ENCODE data around the gene SLC39A13.

SLC39A13 gene

DNA sequence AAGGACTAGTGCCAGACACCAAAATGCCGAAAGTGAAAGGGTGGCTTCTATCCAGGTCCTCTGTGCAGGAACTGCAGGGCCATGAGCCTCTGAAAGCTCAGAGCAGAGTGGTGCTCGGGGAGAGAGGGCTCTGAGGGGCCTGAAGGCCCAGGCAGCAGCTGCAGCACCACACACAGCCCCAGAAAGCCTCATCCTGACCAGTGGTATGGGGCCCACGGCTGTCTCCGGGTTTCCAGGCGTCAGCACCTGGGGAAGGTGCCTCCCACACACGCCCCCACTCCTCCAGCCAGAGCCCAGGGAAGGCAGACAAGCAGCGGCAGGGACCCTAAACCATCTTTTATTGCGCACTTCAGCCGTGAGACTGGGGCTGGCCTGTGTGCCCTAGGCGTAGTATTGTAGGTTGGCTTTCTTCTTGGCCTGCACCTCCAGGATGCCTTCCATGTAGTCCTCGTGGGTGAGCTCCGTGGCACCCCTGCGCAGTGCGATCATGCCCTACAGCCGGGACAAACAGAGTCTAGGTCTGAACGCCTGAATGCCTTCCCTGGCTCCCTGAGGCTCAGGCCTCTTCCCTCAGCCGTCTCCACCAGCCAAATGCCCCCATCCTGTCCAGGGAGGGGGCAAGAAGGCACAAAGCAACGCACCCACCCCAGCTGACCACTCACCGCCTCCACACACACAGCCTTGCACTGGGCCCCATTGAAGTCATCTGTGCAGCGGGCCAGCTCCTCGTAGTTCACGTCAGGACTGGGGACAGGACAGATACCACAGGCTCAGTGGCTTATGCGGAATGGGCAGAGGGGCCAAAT is 10.3 kb downstream of the SLC39A13 start:
- DNase-seq, result no peak

DNA sequence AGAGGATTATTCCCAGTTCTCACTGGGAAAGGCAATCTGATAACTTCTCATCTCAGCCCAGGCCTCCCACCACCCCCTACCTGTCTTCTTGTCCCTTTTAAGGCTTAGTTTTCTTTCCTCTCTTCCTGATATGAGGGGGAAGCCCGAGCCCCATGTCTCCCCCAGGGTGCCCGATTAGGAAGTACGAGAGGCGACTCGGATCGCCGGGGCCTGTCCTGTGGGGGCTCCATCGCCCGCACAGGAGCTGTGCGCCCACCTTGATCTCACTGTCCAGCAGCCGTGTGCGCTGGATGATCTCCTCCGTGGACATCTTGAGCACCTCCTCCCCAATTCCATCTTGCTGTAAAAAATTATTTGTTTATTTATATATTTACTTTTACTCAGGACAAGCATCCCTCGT is 17.2 kb downstream of the SLC39A13 start:
- no peak for DNase-seq

DNA sequence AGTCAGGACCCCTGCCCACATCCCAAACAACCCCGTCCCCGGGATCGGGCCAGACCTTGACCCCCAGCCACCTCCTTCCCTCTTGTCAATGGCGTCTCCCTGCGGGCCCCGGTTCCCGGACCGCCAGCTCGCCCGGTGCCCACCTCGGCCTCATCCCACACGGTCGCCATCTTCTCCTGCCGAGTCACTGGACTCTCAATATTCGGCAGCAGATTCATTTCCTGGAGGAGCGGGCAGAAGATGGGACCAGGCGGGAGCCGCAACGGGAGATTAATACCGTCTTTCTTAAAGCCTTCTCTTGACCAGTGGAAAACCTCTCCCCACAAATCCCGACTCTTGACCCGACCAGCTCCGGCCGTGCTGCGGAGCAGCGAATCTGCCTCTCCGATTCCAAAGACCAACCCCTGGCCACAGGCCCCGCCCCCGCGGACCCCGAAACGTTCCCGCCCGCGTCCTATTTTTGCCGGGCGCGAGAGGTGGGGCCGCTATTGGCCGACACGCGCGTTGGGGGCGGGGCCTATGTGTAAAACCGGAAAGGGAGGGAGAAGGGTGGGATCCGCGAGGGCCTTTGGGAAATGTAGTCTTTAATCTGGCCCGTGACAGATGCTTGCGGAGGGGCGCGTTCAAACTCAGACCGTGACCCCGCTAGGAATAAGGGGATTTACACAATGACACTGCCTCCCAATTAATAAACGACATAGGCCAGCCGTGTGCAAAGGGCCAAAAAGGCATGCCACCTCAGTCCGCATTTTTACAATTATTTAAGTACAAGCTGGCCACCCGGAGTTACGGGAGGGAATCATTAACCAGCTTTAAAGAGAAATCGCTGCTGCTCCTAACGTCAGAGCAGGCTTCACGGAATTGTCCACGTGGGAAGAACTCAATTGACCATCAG is 17.9 kb downstream of the SLC39A13 start, which contains the start of gene PSMC3:
Gene PSMC3, minus strand, starts transcription at position 378 of the 895 bp plus-strand sequence. Its CDS starts 160 bp downstream, at position 218.
- DNase-seq, result peak; percentile 65 to 98 (median 96)

DNA sequence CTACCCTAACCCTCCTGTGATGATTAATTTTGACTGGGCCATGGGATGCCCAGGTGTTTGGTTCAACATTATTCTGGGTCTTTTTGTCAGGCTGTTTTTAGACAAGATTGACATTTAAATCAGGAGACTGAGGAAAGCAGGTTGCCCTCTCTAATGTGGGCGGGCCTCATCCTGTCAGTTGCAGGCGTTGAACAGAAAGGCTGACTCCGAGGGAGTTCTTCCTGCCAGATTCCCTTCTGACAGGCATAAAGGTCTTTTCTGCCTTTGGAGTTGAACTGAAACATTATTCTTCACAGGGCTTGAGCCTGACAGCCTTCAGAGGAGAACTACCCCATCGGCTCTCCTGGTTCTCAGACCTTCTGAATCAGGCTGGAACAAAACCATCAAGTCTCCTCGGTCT is 22.1 kb downstream of the SLC39A13 start:
- DNase-seq, result no peak

DNA sequence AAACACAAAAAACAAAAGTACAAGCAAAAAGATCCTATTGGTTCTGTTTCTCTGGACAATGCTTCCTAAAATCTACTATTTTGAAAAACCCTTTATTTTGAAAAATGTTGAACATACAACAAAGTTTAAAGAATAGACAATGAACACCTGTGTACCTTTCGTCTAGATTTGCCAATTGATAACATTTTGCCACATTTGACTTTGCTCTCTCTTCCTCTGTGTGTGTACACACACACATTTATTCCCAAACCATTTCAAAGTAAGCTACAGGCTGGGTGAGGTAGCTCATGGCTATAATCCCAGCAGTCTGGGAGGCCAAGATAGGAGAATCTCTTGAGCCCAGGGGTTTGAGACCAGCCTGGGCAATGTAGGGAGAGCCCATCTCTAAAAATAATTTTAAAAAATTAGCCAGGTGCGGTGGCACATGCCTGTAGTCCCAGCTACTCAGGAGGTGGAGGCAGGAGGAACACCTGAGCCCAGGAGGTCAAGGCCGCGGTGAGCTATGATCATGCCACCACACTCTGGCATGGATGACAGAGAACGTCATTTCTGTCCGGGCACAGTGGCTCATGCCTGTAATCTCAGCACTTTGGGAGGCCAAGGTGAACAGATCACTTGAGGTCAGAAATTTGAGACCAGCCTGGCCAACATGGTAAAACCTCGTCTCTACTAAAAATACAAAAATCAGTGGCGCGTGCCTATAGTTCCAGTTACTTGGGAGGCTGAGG is 23.1 kb downstream of the SLC39A13 start:
- DNase-seq, result no peak

DNA sequence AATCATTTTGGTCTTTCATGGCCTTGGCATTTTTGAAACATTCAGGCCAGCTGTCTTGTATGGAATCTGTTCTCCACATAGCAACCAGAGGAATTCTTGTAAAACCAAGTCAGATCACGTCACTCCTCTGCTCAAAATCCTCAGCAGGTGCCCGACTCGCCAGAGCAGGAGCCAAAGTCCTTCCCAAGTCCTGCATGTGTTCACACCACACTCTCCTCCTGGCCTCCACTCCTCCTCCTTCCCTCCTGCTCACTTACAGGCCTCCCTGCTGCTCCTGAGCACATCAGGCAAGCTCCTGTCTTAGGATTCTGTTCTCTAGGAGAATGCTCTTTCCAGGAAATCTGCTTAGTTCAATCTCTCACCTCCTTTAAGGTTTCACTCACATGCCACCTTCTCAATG is 24.8 kb downstream of the SLC39A13 start:
- no peak for DNase-seq

DNA sequence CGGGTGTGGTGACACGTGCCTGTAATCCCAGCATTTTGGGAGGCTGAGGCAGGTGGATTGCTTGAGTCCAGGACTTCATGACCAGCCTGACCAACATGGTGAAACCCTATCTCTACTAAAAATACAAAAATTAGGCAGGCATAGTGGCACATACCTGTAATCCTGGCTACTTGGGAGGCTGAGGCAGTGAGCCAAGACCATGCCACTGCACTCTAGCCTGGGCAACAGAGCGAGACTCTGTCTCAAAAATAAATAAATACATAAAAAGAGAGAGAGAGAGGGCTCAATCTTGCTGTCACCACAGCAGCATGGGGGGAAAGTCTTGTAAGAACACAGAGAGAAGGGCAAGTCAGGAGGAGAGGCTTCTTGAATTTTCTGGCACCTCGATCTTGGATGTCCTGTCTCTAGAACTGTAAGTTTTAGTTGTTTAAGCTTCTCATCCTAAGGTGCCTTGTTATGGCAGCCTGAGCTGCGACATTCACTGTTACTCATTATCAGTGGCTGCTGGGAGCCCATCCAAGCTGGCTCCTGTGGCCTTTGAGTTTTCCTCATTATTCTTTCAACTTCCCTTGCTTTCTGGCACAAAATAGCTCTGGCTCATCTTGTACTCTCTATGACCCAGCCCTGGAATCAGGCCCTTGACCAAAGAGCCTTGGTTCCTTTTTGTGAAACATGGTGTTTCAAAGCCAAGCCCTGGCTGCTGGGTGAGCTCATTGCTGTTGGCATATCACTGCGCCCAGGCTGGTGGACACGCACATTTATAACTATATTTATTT is 25.8 kb downstream of the SLC39A13 start:
- DNase-seq, result peak in 25 of 58 donors; percentile 11 to 77 (median 35)

DNA sequence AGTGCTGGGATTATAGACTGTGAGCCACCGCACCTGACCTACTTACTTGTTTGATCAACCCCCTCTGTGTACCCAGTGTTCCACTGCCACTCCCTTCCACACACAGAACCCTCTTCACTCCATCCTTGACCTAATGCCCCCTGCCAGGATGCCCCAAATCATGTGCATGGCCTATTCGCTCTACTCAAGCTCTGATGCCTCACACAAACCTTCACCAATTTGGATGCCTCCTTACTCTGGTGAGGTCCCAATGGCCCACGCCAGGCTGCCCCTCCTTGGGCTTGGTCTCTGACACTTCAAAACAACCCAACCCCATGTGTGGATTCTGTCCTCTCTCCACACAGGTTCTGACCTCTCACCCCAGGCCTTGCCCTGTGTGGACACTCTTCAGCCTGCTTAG is 27.3 kb downstream of the SLC39A13 start:
- DNase-seq, result no peak

DNA sequence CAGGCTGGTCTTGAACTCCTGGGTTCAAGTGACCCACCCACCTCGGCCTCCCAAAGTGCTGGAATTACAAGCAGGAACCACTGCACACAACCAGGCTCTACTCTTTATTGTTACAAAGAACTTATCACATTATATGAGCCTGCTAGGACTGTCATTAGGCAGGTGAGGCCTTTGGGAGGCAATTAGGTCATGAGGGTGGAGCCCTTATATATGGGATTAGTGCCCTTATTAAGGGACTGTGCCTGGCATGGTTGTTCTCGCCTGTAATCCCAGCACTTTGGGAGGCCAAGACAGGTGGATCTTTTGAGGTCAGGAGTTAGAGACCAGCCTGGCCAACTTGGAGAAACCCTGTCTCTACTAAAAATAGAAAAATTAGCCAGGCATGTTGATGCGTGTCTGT is 28.3 kb downstream of the SLC39A13 start:
- DNase-seq, result no peak

DNA sequence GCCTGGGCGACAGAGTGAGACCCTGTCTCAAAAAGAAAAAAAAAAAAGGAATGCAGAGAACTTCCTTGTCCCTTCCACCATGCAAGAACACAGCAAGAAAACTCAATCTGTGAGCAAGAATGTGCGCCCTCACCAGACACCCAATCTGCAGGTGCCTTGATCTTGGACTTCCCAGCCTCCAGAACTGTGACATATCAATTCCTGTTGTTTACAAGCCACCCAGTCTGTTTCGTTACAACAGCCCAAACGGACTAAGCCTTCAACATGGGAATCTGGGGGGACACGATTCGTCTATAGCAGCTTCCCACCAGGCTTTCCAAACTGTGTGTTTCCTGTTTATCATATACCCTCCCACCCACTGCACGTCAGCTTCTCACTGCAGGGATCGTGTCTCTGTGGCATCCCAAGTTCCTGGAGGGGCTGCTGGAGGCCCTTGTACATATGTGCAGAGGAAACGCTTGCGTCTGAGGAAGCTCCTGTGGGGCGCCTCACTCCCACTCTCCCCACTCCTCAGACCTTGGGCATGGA is 28.9 kb downstream of the SLC39A13 start:
- DNase-seq, result no peak

DNA sequence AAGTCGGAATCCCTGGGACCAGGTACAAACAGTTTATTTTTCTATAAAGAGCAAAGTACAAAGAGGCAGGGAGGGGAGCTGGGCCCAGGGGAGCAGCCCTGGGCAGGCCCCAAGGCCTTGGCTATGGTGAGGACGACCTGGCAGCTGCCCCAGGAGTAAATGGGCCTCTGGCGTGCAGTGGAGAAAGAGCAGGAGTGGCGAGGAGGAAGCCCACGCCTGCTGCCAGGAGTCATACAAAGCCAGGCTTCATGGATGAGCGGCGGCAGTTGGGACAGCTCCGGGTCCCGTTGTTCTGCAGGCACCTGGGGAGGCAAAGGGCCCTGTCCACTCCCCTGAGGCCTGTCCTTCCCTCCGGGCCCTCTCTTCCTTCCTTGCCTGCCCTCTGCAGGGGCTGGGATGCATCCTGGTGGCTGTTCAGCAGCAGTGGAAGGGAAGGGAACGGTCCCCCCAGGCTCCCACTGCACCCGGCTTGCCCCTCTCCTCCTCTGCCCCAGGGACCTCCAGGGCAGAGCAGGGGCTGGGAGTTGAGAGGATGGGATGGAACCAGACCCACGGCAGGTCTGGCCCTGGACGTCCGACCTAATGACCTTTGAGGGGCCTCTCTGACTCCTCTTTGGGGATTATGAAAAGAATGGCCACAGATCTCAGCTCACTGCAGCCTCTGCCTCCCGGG is 29.5 kb downstream of the SLC39A13 start:
- peak in 30 of 58 donors; percentile 8 to 67 (median 34) for DNase-seq

DNA sequence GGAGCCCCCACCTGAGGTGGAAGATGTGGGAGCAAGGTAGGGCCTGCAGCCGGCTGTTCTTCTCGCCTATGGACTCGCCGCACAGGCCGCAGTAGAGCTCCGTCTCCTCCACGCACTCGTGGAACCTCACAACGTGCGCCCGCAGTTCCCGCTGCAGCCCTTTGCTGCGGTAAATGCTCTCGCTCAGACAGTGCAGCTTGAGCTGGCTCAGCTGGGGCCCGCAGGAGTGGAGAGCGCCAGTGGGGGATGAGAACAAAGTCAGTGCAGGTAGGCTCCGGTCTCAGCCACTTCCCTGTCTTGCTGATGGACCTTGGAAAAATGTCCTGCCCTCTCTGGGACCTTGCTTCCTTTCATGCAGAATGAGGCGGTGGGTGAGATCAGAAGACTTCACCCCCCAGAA is 30.3 kb downstream of the SLC39A13 start:
- DNase-seq, result no peak

DNA sequence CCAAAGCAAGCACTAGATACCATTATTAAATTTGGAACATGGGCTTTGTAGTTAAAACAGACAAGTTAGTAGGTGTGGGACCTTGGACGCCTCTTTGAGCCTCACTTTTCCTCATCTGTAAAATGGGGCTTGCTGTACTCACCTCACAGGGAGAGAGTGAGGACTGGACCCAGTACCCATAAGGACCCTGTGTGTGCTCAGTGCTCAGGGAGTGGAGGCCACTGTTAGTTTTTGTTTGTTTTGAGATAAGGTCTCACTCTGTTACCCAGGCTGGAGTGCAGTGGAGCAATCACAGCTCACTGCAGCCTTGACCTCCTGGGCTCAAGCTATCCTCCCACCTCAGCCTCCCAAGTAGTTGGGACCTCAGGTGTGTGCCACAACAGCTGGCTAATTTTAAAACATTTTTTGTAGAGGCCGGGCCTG is 31.7 kb downstream of the SLC39A13 start:
- no peak for DNase-seq

DNA sequence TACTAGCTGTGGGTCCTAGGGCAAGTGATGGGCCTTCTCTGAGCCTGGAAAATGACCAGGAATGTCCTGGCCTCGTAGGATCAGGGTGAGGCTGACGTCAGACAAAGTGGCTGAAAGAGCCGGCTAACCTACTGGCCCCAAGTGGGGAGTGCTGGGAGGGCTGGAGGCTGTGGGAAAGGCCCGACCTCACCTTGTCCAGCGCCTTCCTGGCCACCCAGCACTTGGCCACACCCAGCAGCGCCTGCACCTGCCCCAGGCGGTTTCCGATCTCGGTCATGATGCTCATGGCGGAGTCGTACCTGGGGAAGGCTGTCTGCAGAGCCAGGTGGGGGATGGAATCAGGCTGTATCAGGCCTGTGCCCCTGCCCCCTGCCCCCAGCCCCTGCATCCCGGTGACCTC is 33.0 kb downstream of the SLC39A13 start:
- DNase-seq, result no peak

DNA sequence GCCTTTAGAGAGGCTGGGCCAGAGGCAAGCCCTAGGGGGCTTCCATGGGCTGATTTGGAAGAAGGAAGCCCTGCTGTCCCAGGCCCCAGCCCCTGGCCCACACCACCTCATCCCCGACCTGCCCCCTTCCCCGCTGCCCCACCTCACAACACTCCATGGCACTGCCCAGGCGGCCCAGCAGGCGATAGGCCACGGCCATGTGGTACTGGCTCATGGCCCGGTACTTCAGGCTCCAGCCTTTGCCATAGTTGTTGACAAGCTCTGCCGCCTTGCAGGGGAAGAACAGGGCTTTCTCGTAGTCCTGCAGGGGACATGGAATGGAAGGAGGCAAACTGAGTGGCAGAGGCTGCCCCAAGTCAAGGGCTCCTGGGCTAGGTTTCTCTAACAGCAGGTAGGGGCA is 34.1 kb downstream of the SLC39A13 start:
- peak in 43 of 58 donors; percentile 4 to 66 (median 40) for DNase-seq

DNA sequence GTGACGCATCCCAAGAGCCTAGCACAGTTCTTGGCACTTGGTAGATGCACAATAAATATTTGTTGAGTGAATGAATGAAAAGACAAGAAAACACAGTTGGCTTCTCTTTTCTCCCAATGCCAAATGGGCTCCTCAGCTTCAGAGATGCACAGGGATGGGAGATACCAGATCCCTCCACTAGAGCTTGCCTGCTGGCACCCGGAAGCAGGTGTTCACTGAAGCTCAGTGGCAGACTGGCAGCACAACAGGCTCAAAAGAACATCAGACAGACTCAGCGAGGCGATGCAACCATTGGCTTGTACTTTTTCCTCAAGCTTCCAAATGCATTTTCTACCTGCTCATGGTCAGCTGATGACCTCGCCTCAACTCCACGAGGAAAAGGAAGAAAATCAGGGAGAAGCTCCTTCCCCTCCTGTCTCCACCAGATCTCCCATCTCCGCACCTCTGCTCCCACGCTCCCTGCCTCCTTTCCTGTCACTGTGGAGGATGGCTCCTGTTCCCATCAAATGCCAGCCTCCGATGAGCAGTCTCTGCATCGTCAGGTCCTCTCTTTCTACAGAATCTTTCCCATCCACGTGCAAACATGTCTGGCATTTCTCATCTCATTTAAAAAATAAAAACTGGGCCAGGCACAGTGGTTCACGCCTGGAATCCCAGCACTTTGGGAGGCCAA is 34.8 kb downstream of the SLC39A13 start:
- peak in 34 of 58 donors; percentile 3 to 76 (median 31) for DNase-seq

DNA sequence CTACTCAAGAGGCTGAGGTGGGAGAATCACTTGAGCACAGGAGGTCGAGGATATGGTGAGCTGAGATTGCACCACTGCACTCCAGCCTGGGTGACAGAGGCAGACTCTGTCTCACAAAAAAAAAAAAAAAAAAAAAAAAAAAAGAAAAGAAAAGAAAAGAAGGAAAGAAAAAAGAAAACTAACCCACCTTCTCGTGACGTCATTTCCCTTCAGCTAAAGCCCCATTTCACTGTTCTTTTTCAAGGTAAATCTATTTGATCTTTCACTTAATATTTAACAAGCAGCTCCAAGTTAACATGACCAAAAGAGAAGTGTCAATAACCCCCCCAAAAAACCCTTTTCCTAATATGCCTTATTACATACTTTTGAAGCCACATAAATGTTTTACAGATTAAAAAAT is 35.4 kb downstream of the SLC39A13 start:
- DNase-seq, result no peak

DNA sequence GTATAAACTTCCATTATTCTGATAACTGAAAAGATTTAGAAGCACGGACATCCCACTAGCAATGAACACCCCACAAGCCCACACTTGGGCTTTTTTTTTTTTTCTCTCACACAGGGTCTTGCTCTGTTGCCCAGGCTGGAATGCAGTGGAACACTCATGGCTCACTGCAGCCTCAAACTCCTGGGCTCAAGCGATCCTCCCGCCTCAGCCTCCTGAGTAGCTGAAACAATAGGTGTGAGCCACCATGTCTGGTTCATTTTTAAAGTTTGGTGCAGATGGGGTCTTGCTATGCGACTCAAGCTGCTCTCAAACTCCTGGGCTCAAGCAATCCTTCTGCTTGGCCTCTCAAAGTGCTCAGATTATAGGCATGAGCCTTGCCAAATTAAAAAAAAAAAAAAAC is 37.5 kb downstream of the SLC39A13 start:
- no peak for DNase-seq

DNA sequence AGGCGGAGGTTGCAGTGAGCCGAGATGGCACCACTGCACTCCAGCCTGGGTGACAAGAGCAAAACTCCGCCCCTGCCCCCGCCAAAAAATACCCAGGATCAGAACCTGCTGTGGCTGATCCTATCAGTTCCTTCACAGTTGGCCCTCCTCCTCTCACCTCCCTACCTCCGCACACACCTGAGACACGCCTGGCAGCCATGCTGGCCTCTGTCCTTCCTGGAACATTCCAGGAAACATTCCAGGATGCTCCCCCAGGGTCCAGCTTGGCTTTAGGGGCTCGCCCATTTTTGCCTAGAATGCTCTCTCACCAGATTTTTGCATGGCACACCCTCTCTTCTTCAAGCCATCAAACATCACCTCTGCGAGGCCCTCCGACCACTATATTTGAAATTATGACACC is 38.4 kb downstream of the SLC39A13 start:
- DNase-seq, result no peak
